T-cell (primary cell): ENCODE measurements around the gene HES4. TPM values are rescaled to one million over a fixed set of nuclear protein-coding genes. Genes with fewer than 3 reads are reported as not detected.
"Not testable (repeated sequence)": the region's sequence is repeated elsewhere in the genome, so short reads cannot be mapped to it uniquely, and the experiment has no call there.

Experiments
- ATAC-seq, 4 experiments: fragments of 200-7000 bp in 3 of 4; fragments of 150-1000 bp in 1 of 4; cut with Tn5 transposase; replicated peaks in 1 of 4; 1 replicate in 3 of 4; 2 replicates in 1 of 4; pipeline ENCODE4 v1.10.0; 2021; ENCODE audit warnings: moderate library complexity in 3 of 4, mild to moderate bottlenecking in 2 of 4, moderate number of reproducible peaks in 1 of 4
- CTCF ChIA-PET, 2 donors: fragments of 300-600 bp; sonication (Branson Sonifier 250); formaldehyde crosslinking; loops; one replicate each; lab custom pipeline; 2022; ENCODE audit warnings: antibody characterized with exemption in 2 of 2; lab: Charles Lee
- POLR2A ChIA-PET, 2 donors: fragments of 300-600 bp; sonication (Branson Sonifier 250); formaldehyde crosslinking; loops; one replicate each; lab custom pipeline; 2022; ENCODE audit warnings: antibody characterized with exemption in 2 of 2; lab: Charles Lee
- DNase-seq, 35 experiments: peaks; one replicate each; pipeline versions ENCODE4 v3.0.0 to v3.0.0-alpha.2; 2013 to 2023
- H3K27ac ChIP-seq: one replicate; pipeline ENCODE4 v1.5.1; 2013; ENCODE audit warnings: low read length
- H3K27me3 ChIP-seq, 2 experiments: replicated peaks in 1 of 2; 1 replicate in 1 of 2; 2 replicates in 1 of 2; pipeline versions ENCODE4 v1.6.1 to v1.7.0; 2013; ENCODE audit warnings: low read length in 1 of 2, mixed read lengths in 1 of 2; ENCODE audit not compliant: control insufficient read depth in 2 of 2, insufficient read depth in 2 of 2; ENCODE audit errors: extremely low read depth in 1 of 2
- H3K36me3 ChIP-seq, 2 donors: 1 replicate in 1 of 2; 2 replicates in 1 of 2; pipeline versions ENCODE4 v1.6.1 to v1.7.0; 2013; ENCODE audit warnings: low read length in 1 of 2; ENCODE audit not compliant: control insufficient read depth in 2 of 2, insufficient read depth in 1 of 2; ENCODE audit errors: extremely low read depth in 1 of 2
- H3K4me1 ChIP-seq, 2 experiments: 1 replicate in 1 of 2; 2 replicates in 1 of 2; pipeline versions ENCODE4 v1.6.1 to v1.7.0; 2013; ENCODE audit warnings: low read length in 2 of 2, mixed read lengths in 1 of 2; ENCODE audit not compliant: insufficient read depth in 2 of 2, control insufficient read depth in 1 of 2; ENCODE audit errors: extremely low read depth in 1 of 2
- H3K4me3 ChIP-seq, 2 donors: 1 replicate in 1 of 2; 2 replicates in 1 of 2; pipeline versions ENCODE4 v1.5.1 to v1.7.0; 2013; ENCODE audit warnings: mild to moderate bottlenecking in 2 of 2, low read length in 1 of 2, moderate library complexity in 1 of 2; ENCODE audit not compliant: control insufficient read depth in 1 of 2; ENCODE audit errors: extremely low read depth in 1 of 2
- H3K9me3 ChIP-seq: 2 replicates; pipeline ENCODE4 v1.7.0; 2013
- H3K27ac Mint-ChIP-seq, 2 donors: one replicate each; pipeline ENCODE4 v1.8.0; 2020 to 2021; ENCODE audit warnings: mild to moderate bottlenecking in 2 of 2, mixed read lengths in 2 of 2
- H3K27me3 Mint-ChIP-seq, 2 donors: one replicate each; pipeline ENCODE4 v1.8.0; 2021 to 2022; ENCODE audit warnings: mixed read lengths in 2 of 2
- H3K36me3 Mint-ChIP-seq: one replicate; pipeline ENCODE4 v1.8.0; 2021; ENCODE audit warnings: mixed read lengths
- H3K4me1 Mint-ChIP-seq, 3 donors: one replicate each; pipeline ENCODE4 v1.8.0; 2020 to 2022; ENCODE audit warnings: mixed read lengths in 3 of 3, mild to moderate bottlenecking in 1 of 3
- H3K4me3 Mint-ChIP-seq, 3 donors: one replicate each; pipeline ENCODE4 v1.8.0; 2020 to 2022; ENCODE audit warnings: mild to moderate bottlenecking in 3 of 3, mixed read lengths in 3 of 3, moderate library complexity in 3 of 3
- H3K9me3 Mint-ChIP-seq, 3 donors: one replicate each; pipeline ENCODE4 v1.8.0; 2020 to 2022; ENCODE audit warnings: mixed read lengths in 3 of 3
- WGBS: methylation state at CpG from one replicate; pipeline ENCODE4 v1.1.5; 2013; ENCODE audit warnings: missing lambda C conversion rate; ENCODE audit not compliant: insufficient coverage; 5-methylcytosine and 5-hydroxymethylcytosine counted together
- total RNA-seq, 35 experiments: library from RNA in 6 of 35; stranded (reverse) in 6 of 35; fragments of 120-200 nt in 1 of 35; gene quantifications; one replicate each; pipeline versions ENCODE4 v1.2.1 to v1.2.4 and lab custom pipeline; 2013 to 2026

Gene HES4
- total RNA-seq, 5 donors from 2014 or later (not counting 1 experiment from before 2014, with no cell fraction given): 1.5 to 11.9 (median 2.6) TPM

DNA sequence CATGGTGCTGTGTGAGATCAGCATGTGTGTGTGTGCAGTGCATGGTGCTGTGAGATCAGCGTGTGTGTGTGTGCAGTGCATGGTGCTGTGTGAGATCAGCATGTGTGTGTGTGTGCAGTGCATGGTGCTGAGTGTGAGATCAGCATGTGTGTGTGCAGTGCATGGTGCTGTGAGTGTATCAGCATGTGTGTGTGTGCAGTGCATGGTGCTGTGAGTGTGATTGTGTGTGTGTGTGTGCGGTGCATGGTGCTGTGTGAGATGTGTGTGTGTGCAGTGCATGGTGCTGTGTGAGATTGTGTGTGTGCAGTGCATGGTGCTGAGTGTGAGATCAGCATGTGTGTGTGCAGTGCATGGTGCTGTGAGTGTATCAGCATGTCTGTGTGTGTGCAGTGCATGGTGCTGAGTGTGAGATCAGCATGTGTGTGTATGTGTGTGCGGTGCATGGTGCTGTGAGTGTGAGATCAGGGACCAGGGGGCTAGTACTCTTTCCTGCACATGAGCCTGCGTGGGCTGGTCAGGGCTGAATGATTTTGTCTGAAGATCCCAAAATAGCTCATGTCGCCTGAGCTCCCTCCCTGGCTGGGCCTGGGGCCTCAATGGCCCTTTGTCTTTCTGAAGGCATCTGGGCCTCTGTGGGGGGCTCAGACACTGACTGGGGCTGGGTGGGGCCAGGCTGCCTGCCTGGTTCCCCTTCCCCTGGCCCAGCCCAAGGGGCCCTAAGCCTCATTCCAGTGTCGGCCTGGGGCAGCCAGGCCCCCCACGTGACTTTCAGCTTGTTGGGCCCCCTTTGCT is 31.2 kb upstream of the HES4 start:
- DNase-seq, H3K4me1 Mint-ChIP-seq, H3K9me3 ChIP-seq, H3K27ac Mint-ChIP-seq, ATAC-seq, H3K27ac ChIP-seq, CTCF ChIA-PET, H3K36me3 ChIP-seq, H3K9me3 Mint-ChIP-seq, H3K36me3 Mint-ChIP-seq, POLR2A ChIA-PET, H3K4me3 ChIP-seq, H3K4me3 Mint-ChIP-seq: not testable (repeated sequence)
- Histone ChIP-seq H3K4me1 (peaks cover 0 to 21% of the 10 kb centered on the region in 2 experiments), H3K27me3 (peaks cover 0 to 54% of the 10 kb centered on the region in 2 experiments)
- peaks cover 10 to 19% of the 10 kb centered on the region in 2 donors for H3K27me3 Mint-ChIP-seq
- 70% methylated on average over 6 of the region's 7 CpGs for WGBS

DNA sequence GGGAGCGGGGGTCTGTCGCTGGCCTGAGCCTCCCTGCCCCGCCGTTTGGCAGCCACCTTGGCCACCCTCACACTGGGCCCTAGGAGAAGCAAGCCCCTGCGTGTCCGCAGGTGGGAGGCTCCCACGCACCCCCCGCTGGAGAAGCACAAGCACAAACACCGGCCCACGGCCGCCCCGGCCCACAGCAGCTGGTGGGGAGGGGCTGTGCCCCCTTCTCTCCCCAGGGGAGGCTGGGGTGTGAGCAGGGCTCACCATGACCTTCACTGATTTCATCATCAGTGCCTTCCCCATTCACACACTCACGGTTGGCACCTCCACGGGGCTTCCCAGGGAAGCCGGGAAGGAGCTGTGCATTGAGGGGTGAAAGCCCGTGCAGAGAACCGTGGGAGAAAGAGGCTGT is 27.9 kb upstream of the HES4 start:
- ChIA-PET POLR2A (no interaction called here), CTCF (no interaction called here)
- no peak for ATAC-seq
- H3K27me3 Mint-ChIP-seq: peaks cover 6 to 10% of the 10 kb centered on the region in 2 donors
- peaks cover 3 to 12% (median 7%) of the 10 kb centered on the region in 3 donors for H3K4me1 Mint-ChIP-seq
- Histone ChIP-seq H3K4me3 (no peak overlapping the region), H3K4me1 (peaks cover 0 to 7% of the 10 kb centered on the region in 2 experiments), H3K36me3 (no peaks in the 10 kb centered on the region), H3K27ac (no peak overlapping the region), H3K27me3 (peaks cover 0 to 48% of the 10 kb centered on the region in 2 experiments), H3K9me3 (no peaks in the 10 kb centered on the region)
- 82% methylated on average over 6 of the region's 17 CpGs for WGBS
- H3K4me3 Mint-ChIP-seq: no peak overlapping the region
- no peak overlapping the region for H3K27ac Mint-ChIP-seq
- H3K36me3 Mint-ChIP-seq: no peaks in the 10 kb centered on the region
- DNase-seq: no peak
- H3K9me3 Mint-ChIP-seq: no peaks in the 10 kb centered on the region

DNA sequence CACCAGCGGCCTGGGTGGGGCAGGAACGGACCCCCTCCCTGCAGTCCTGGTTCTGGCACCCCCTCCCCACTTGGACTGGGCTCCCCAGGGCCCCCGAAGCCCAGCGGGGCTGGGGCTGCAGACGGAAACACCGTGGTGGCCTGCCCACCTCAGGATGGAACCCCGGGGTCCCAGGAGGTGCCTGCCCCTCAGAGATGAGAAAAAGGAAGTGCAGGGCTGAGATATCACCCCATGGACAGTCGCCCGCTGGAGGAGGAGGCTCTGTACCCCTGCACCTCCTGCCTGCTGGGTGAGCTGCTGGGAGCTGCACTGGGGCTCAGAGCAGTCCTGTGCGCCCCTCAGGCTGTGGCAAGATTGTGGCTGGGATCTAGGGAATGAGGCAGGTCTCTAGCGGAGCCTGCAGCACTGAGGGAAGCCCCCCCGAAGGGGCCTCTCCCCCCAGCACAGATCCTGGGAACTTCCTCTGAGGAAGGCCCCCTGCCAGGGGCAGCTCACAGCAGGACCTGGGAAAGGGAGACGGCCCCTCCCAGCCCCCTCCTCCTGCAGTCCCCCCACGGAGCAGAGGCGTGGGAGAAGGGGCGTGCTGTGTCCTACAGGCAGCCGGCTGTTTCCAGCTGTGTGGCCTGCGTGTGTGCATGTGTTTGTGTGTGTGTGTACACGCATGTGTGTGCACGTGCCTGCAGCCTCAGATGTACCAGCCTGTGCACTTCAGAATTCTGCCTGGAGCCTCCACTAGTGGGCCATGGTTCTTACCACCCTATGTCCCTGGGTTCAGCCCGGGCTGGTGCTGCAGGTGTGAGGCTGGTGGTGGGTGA is 26.9 kb upstream of the HES4 start:
- Histone ChIP-seq H3K4me1 (peaks cover 0 to 11% of the 10 kb centered on the region in 2 experiments), H3K27ac (no peak overlapping the region), H3K36me3 (no peaks in the 10 kb centered on the region), H3K27me3 (peaks cover 0 to 48% of the 10 kb centered on the region in 2 experiments), H3K4me3 (no peak overlapping the region), H3K9me3 (no peaks in the 10 kb centered on the region)
- DNase-seq (no peak), ATAC-seq (peak in 1 of 4 experiments; percentile 7)
- Mint-ChIP-seq H3K36me3 (no peaks in the 10 kb centered on the region), H3K27me3 (peaks cover 0 to 2% of the 10 kb centered on the region in 2 donors), H3K4me1 (peaks cover under 1 to 11% (median 2%) of the 10 kb centered on the region in 3 donors), H3K27ac (no peak overlapping the region), H3K9me3 (no peaks in the 10 kb centered on the region), H3K4me3 (no peak overlapping the region)
- POLR2A ChIA-PET: no interaction called here
- CTCF ChIA-PET: no interaction called here
- WGBS: 63% methylated on average over 14 of the region's 21 CpGs

DNA sequence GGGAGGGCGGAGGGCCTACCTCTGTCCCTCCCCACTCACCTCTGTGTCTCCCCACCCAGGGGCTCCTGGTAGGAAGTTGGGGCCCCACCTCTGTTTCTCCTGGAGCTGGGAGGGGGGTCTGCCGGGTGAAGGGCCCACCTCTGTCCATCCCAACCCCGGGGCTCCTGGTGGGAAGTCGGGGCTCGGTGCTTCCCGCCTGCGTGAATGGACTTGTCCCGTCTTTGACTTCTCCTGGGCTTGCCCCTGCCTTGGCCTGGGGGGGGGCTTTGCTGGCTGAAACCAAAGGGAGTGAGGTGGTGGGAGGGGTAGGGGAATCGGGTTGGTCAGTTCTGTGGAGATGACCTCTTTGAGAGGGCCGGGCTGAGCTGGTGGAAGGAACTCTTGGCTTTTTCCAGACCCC is 25.8 kb upstream of the HES4 start:
- H3K4me1 ChIP-seq: peaks cover 0 to 20% of the 10 kb centered on the region in 2 experiments
- H3K4me1 Mint-ChIP-seq: peaks cover 0 to 11% (median 2%) of the 10 kb centered on the region in 3 donors
- no peaks in the 10 kb centered on the region for H3K9me3 Mint-ChIP-seq
- H3K36me3 Mint-ChIP-seq: no peaks in the 10 kb centered on the region
- no peak overlapping the region for H3K4me3 Mint-ChIP-seq
- WGBS: 85% methylated on average over 5 of the region's 10 CpGs
- H3K36me3 ChIP-seq: no peaks in the 10 kb centered on the region
- no peak for DNase-seq
- no peak for ATAC-seq
- ChIA-PET POLR2A (no interaction called here), CTCF (no interaction called here)
- H3K27me3 ChIP-seq: peaks cover 0 to 49% of the 10 kb centered on the region in 2 experiments
- no peak overlapping the region for H3K27ac Mint-ChIP-seq
- H3K9me3 ChIP-seq: no peaks in the 10 kb centered on the region
- peaks cover 0 to 2% of the 10 kb centered on the region in 2 donors for H3K27me3 Mint-ChIP-seq
- H3K4me3 ChIP-seq: no peak overlapping the region
- H3K27ac ChIP-seq: no peak overlapping the region

DNA sequence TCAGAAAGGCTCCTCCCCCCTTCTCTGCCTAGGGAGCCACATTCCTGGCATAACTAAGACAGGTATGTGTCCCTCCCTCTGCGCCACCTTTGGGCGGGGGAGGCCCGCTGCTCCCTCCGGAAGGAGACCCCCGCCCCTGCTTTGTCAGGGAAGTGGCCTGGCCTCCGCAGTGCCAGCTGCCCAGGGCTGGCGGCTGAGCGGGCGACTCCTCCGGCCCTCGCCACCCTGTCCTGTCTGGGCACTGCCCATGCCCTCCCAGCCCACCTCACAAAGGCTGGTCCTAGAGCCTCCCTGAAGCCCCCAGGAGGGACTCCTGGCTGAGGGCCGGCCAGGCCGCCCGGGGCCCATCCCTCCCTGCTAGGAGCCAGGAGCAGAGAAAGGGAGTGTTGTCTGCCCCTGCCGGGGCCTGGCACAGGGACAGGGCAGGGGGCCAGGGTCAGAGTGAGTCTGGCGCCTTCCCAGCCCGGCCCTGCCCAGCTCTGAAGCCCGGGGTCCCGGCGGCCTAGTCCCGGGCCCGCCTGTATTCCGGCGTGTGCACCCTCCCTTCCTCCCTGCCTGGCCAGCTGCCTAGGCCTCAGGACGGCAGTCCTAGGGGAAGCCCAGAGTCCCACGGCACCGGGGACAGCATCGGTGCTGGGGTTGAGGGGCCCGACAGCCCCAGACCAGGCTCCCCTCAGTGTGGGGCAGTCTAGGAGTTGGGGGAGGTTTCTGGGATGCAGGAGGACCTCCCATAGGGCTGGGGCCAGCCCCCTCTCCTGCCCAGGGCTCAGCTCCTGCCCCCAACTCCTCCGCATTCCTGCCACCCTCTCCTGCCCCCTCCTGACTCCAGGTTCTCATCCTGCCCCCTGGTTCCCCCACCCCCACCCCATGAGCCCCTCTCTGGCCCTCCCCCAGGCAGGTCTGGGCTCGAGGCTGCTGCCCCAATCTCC is 25.1 kb upstream of the HES4 start:
- ChIA-PET CTCF (no interaction called here), POLR2A (no interaction called here)
- peaks cover 0 to 2% of the 10 kb centered on the region in 2 donors for H3K27me3 Mint-ChIP-seq
- peaks cover 0 to 53% of the 10 kb centered on the region in 2 experiments for H3K27me3 ChIP-seq
- peaks cover 0 to 23% of the 10 kb centered on the region in 2 experiments for H3K4me1 ChIP-seq
- H3K9me3 Mint-ChIP-seq: no peaks in the 10 kb centered on the region
- no peaks in the 10 kb centered on the region for H3K36me3 ChIP-seq
- peaks cover 0 to 11% (median 2%) of the 10 kb centered on the region in 3 donors for H3K4me1 Mint-ChIP-seq
- no peak overlapping the region for H3K27ac Mint-ChIP-seq
- no peak overlapping the region for H3K4me3 Mint-ChIP-seq
- DNase-seq (no peak), ATAC-seq (no peak)
- no peak overlapping the region for H3K4me3 ChIP-seq
- WGBS: 98% methylated on average over 8 of the region's 31 CpGs
- no peak overlapping the region for H3K27ac ChIP-seq
- no peaks in the 10 kb centered on the region for H3K9me3 ChIP-seq
- H3K36me3 Mint-ChIP-seq: no peaks in the 10 kb centered on the region
